GM19035 (cell line): ENCODE data around the gene MFN1.

Experiments
- ATAC-seq: cut with Tn5 transposase; IDR thresholded peaks from one replicate; pipeline ENCODE4 v1.9.1; 2021; ENCODE audit not compliant: unreplicated experiment

MFN1 gene

GRCh38 chr3:179336345-179336929 is 11.1 kb upstream of the MFN1 start:
- no peak for ATAC-seq

- peak; percentile 67 for ATAC-seq
These were observed 960 bp downstream of the MFN1 start for GRCh38 chr3:179348325-179349013.

GRCh38 chr3:179355996-179356395 is 8.5 kb downstream of the MFN1 start:
- no peak for ATAC-seq

GRCh38 chr3:179363332-179363731 is 15.8 kb downstream of the MFN1 start:
- no peak for ATAC-seq

GRCh38 chr3:179369621-179370020 is 22.1 kb downstream of the MFN1 start:
- no peak for ATAC-seq

GRCh38 chr3:179373938-179374337 is 26.4 kb downstream of the MFN1 start:
- ATAC-seq = no peak

- ATAC-seq = no peak
These were observed 27.8 kb downstream of the MFN1 start for GRCh38 chr3:179375091-179375999.

GRCh38 chr3:179376474-179376873 is 29.0 kb downstream of the MFN1 start:
- no peak for ATAC-seq

GRCh38 chr3:179391906-179392305 is 44.4 kb downstream of the MFN1 start:
- ATAC-seq = no peak

GRCh38 chr3:179398574-179399231 is 51.2 kb downstream of the MFN1 start:
- no peak for ATAC-seq

GRCh38 chr3:179401561-179401960 is 54.1 kb downstream of the MFN1 start:
- ATAC-seq = no peak

- no peak for ATAC-seq
These were observed 55.5 kb downstream of the MFN1 start for GRCh38 chr3:179402963-179403362.

GRCh38 chr3:179404307-179404706 is 56.8 kb downstream of the MFN1 start:
- ATAC-seq = no peak

GRCh38 chr3:179410331-179410730 is 62.8 kb downstream of the MFN1 start:
- ATAC-seq = no peak

GRCh38 chr3:179410999-179411398 is 63.5 kb downstream of the MFN1 start:
- no peak for ATAC-seq

GRCh38 chr3:179414804-179415203 is 67.3 kb downstream of the MFN1 start:
- no peak for ATAC-seq

- ATAC-seq = no peak
These were observed 67.9 kb downstream of the MFN1 start for GRCh38 chr3:179415377-179415776.

- ATAC-seq = no peak
These were observed 69.2 kb downstream of the MFN1 start for GRCh38 chr3:179416681-179417080.

- no peak for ATAC-seq
These were observed 71.1 kb downstream of the MFN1 start for GRCh38 chr3:179418610-179419009.

- no peak for ATAC-seq
These were observed 74.0 kb downstream of the MFN1 start for GRCh38 chr3:179421500-179421899.

GRCh38 chr3:179425075-179425474 is 77.6 kb downstream of the MFN1 start:
- no peak for ATAC-seq
